ENCODE data around the gene AHSG.
"Not testable (repeated sequence)": the region's sequence is repeated elsewhere in the genome, so short reads cannot be mapped to it uniquely, and the experiment has no call there.

The AHSG gene

GRCh38 chr3:186618318-186618938 lies 5.6 kb downstream of the AHSG start:
- FAIRE-seq: no peak

- no peak for FAIRE-seq
Measured at GRCh38 chr3:186619787-186620212, 6.9 kb downstream of the AHSG start.

- FAIRE-seq: no peak
Measured at GRCh38 chr3:186620213-186621092, 7.6 kb downstream of the AHSG start.

- FAIRE-seq: no peak
Measured at GRCh38 chr3:186621894-186622650, 9.2 kb downstream of the AHSG start.

- no peak for FAIRE-seq
Measured at GRCh38 chr3:186622651-186623310, 9.9 kb downstream of the AHSG start.

- no peak for FAIRE-seq
Measured at GRCh38 chr3:186624598-186624997, 11.7 kb downstream of the AHSG start.

- no peak for FAIRE-seq
Measured at GRCh38 chr3:186625600-186626042, 12.8 kb downstream of the AHSG start.

- no peak for FAIRE-seq
Measured at GRCh38 chr3:186626254-186626847, 13.5 kb downstream of the AHSG start.

GRCh38 chr3:186627852-186628414 lies 15.1 kb downstream of the AHSG start:
- FAIRE-seq: no peak

- FAIRE-seq: no peak
Measured at GRCh38 chr3:186628756-186629155, 15.9 kb downstream of the AHSG start.

GRCh38 chr3:186630950-186631641 lies 18.2 kb downstream of the AHSG start:
- no peak for FAIRE-seq

- no peak for FAIRE-seq
Measured at GRCh38 chr3:186633481-186633880, 20.6 kb downstream of the AHSG start.

GRCh38 chr3:186634207-186634606 lies 21.3 kb downstream of the AHSG start:
- FAIRE-seq: not testable (repeated sequence)

GRCh38 chr3:186635532-186635931 lies 22.7 kb downstream of the AHSG start:
- FAIRE-seq: no peak

- no peak for FAIRE-seq
Measured at GRCh38 chr3:186636536-186636935, 23.7 kb downstream of the AHSG start.

- no peak for FAIRE-seq
Measured at GRCh38 chr3:186637686-186638085, 24.8 kb downstream of the AHSG start.

GRCh38 chr3:186638259-186638658 lies 25.4 kb downstream of the AHSG start:
- FAIRE-seq: no peak

- no peak for FAIRE-seq
Measured at GRCh38 chr3:186639778-186640472, 27.1 kb downstream of the AHSG start, which contains the start of gene FETUB. TSS of gene FETUB (plus strand) at chr3:186640399. CDS start at chr3:186640461, 62 bp downstream.

- FAIRE-seq: no peak
Measured at GRCh38 chr3:186640473-186640818, 27.6 kb downstream of the AHSG start.

GRCh38 chr3:186640929-186641328 lies 28.1 kb downstream of the AHSG start:
- no peak for FAIRE-seq

- no peak for FAIRE-seq
Measured at GRCh38 chr3:186642014-186642413, 29.2 kb downstream of the AHSG start.

Measured in endometrium (tissue), 2 donors.